K562 (cell line): ENCODE results near the gene PTH1R.

ENCODE experiments used
- ATF1 ChIP-seq, 2 experiments: fragments of 450-650 bp in 1 of 2; IDR thresholded peaks; 2 replicates each; pipeline ENCODE4 v1.6.1; 2016; ENCODE audit warnings: missing compliant biosample characterization in 1 of 2, missing genetic modification characterization in 1 of 2
- ATF6 ChIP-seq: sonication (generic); formaldehyde crosslinking; IDR thresholded peaks from 2 replicates; pipeline ENCODE4 v1.4.0; 2020; ENCODE audit warnings: mild to moderate bottlenecking, missing genetic modification reagents
- ESRRA ChIP-seq: fragments of 450-650 bp; IDR thresholded peaks from 2 replicates; pipeline ENCODE4 v1.6.1; 2014; ENCODE audit warnings: low read depth, mild to moderate bottlenecking, moderate library complexity, borderline replicate concordance
- JUND ChIP-seq, 2 experiments: IDR thresholded peaks; 2 replicates in 1 of 2; 3 replicates in 1 of 2; pipeline ENCODE4 v1.6.1; 2011; ENCODE audit warnings: borderline replicate concordance in 2 of 2, low read depth in 2 of 2, low read length in 2 of 2, improper control_type of control experiment in 1 of 2, missing biosample characterization in 1 of 2, missing genetic modification characterization in 1 of 2, missing genetic modification reagents in 1 of 2
- NELFE ChIP-seq: IDR thresholded peaks from 2 replicates; pipeline ENCODE4 v1.6.1; 2011; ENCODE audit warnings: mild to moderate bottlenecking; ENCODE audit not compliant: insufficient read depth, insufficient read length
- RBFOX2 ChIP-seq: fragments of 200-400 bp; formaldehyde crosslinking; IDR thresholded peaks from 2 replicates; pipeline ENCODE4 v1.6.1; 2017; ENCODE audit warnings: low read depth, mild to moderate bottlenecking, low read length, moderate library complexity
- SMAD1 ChIP-seq: fragments of 150-350 bp; IDR thresholded peaks from 2 replicates; pipeline ENCODE4 v1.6.1; 2014; ENCODE audit warnings: low read length, low read depth; ENCODE audit not compliant: partially characterized antibody
- ZNF121 ChIP-seq: sonication (generic); formaldehyde crosslinking; conservative IDR thresholded peaks from 2 replicates; pipeline ENCODE4 v1.8.0; 2022; ENCODE audit warnings: missing genetic modification reagents
- ZNF561 ChIP-seq: fragments of 450-650 bp; formaldehyde crosslinking; conservative IDR thresholded peaks from 2 replicates; pipeline ENCODE4 v1.4.0; 2020; ENCODE audit warnings: mild to moderate bottlenecking, moderate library complexity
- TF ChIP-seq, protein P1 (sequence below), 3 experiments: IDR thresholded peaks in 2 of 3; conservative IDR thresholded peaks in 1 of 3; 2 replicates each; pipeline ENCODE4 v1.5.1; 2011 to 2012; ENCODE audit warnings: low read length in 3 of 3, mild to moderate bottlenecking in 3 of 3, control low read depth in 2 of 3, improper control_type of control experiment in 1 of 3, inconsistent platforms in 1 of 3, low read depth in 1 of 3, mixed read lengths in 1 of 3, moderate library complexity in 1 of 3; ENCODE audit not compliant: insufficient read depth in 2 of 3
- TF ChIP-seq, protein P2 (sequence below): fragments of 450-650 bp; IDR thresholded peaks from 2 replicates; pipeline ENCODE4 v1.6.1; 2016; ENCODE audit warnings: missing biosample characterization, missing genetic modification characterization
- TF ChIP-seq, protein P3 (sequence below): fragments of 450-650 bp; conservative IDR thresholded peaks from 2 replicates; pipeline ENCODE4 v1.6.1; 2016; ENCODE audit warnings: missing genetic modification characterization, low read depth, mild to moderate bottlenecking, control low read depth, missing compliant biosample characterization

- TF ChIP-seq ATF6 (CRISPR knock-in tag) (no peak), ATF1 (CRISPR knock-in tag; IDR thresholded peaks at IDR 0.05) (no peak), ATF1 (tag; IDR thresholded peaks at IDR 0.05) (no peak), SMAD1 (no peak), RBFOX2 (no peak), NELFE (no peak), ZNF121 (CRISPR knock-in tag) (no peak), ESRRA (no peak), ZNF561 (no peak), JUND (IDR thresholded peaks at IDR 0.05; ENCODE audit: borderline replicate concordance, low read depth, low read length) (no peak), JUND (tag; IDR thresholded peaks at IDR 0.05; ENCODE audit: borderline replicate concordance, low read depth, low read length) (no peak)
- TF ChIP-seq, protein P1, sequence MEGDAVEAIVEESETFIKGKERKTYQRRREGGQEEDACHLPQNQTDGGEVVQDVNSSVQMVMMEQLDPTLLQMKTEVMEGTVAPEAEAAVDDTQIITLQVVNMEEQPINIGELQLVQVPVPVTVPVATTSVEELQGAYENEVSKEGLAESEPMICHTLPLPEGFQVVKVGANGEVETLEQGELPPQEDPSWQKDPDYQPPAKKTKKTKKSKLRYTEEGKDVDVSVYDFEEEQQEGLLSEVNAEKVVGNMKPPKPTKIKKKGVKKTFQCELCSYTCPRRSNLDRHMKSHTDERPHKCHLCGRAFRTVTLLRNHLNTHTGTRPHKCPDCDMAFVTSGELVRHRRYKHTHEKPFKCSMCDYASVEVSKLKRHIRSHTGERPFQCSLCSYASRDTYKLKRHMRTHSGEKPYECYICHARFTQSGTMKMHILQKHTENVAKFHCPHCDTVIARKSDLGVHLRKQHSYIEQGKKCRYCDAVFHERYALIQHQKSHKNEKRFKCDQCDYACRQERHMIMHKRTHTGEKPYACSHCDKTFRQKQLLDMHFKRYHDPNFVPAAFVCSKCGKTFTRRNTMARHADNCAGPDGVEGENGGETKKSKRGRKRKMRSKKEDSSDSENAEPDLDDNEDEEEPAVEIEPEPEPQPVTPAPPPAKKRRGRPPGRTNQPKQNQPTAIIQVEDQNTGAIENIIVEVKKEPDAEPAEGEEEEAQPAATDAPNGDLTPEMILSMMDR (IDR thresholded peaks at IDR 0.05 in 2 of 3, conservative IDR thresholded peaks at IDR 0.05 in 1 of 3; ENCODE audit: insufficient read depth in 2 of 3, low read depth in 1 of 3, low read length in 3 of 3): no peak
- TF ChIP-seq, protein P2, sequence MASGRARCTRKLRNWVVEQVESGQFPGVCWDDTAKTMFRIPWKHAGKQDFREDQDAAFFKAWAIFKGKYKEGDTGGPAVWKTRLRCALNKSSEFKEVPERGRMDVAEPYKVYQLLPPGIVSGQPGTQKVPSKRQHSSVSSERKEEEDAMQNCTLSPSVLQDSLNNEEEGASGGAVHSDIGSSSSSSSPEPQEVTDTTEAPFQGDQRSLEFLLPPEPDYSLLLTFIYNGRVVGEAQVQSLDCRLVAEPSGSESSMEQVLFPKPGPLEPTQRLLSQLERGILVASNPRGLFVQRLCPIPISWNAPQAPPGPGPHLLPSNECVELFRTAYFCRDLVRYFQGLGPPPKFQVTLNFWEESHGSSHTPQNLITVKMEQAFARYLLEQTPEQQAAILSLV (tag): no peak
- TF ChIP-seq, protein P3, sequence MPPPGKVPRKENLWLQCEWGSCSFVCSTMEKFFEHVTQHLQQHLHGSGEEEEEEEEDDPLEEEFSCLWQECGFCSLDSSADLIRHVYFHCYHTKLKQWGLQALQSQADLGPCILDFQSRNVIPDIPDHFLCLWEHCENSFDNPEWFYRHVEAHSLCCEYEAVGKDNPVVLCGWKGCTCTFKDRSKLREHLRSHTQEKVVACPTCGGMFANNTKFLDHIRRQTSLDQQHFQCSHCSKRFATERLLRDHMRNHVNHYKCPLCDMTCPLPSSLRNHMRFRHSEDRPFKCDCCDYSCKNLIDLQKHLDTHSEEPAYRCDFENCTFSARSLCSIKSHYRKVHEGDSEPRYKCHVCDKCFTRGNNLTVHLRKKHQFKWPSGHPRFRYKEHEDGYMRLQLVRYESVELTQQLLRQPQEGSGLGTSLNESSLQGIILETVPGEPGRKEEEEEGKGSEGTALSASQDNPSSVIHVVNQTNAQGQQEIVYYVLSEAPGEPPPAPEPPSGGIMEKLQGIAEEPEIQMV (tag): no peak
Measured at GRCh38 chr3:46851364-46852333, 25.9 kb upstream of the PTH1R start.
